Measurements from ENCODE around the gene SNX25.
"Not testable (repeated sequence)": the region's sequence is repeated elsewhere in the genome, so short reads cannot be mapped to it uniquely, and the experiment has no call there.

Gene SNX25

DNA sequence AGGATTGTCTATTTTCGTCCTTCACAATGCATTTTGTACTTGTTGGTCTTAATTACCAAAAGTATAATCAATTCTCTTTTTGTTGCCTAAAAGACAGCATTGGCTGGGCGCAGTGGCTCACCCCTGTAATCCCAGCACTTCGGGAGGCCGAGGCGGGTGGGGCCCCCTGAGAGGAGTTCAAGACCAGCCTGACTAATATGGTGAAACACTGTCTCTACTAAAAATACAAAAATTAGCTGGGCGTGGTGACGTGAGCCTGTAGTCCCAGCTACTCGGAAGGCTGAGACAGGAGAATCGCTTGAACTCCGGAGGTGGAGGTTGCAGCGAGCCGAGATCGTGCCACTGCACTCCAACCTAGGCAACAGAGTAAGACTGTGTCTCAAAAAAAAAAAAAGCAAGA is 4.3 kb upstream of the SNX25 start:
- DNase-seq: not testable (repeated sequence)

DNA sequence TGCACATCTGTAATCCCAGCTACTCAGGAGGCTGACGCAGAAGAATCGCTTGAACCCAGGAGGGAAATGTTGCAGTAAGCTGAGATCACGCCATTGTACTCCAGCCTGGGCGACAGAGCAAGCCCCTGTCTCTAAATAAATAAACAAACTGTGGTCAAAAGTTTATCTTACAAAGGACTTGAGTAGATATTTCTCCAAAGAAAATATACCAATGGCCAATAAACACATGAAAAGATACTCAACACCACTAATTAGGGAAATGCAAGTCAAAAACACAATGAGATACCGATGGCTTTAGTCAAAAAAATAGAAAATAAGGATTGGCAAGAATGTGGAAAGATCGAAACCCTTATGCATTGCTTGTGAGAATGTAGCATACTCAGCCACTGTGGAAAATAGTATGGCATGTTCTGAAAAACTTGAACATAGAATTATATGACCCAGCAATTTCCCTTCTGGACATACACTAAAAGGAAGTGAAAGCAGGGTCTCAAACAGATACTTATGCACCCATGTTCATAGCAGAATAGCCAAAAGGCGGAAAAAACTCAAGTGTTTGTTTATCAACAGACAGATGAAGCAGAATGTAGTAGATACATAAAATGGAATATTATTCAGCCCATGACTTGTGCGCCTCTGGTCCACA is 3.6 kb upstream of the SNX25 start:
- DNase-seq: no peak

DNA sequence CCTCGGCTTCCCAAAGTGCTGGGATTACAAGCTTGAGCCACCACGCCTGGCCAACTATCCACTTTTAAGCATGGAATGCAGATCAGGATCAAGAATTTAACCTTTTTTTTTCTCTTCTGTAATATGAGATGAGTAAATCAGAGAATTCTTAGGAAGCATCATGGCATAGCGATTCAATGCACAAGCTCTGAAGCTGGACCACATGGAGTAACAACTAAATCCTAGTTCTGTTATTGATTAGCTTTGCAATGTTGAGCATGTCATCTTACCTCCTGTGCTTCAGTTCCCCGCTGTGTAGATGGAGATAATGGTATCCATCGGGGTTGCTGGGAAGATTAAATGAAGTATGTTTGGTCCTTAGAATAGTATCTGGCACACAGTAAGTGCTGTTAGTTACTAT is 1.9 kb upstream of the SNX25 start:
- DNase-seq: no peak

DNA sequence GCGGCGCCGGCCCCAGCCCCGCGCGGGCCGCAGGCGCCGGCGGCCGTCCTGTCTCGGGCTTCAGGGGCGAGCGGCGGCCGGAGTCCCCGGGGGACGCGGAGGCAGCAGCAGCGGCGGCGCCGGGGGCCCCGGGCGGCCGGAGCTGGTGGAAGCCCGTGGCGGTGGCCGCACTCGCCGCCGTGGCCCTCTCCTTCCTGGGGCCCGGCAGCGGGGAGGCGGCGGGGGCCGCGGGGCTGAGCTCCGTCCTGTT is 379 bp downstream of the SNX25 start:
- not testable (repeated sequence) for DNase-seq

GRCh38 chr4:185210102-185210981 is 944 bp downstream of the SNX25 start:
- DNase-seq: peak; percentile 41

- DNase-seq: no peak
Measured at GRCh38 chr4:185211035-185211434, 1.6 kb downstream of the SNX25 start.

DNA sequence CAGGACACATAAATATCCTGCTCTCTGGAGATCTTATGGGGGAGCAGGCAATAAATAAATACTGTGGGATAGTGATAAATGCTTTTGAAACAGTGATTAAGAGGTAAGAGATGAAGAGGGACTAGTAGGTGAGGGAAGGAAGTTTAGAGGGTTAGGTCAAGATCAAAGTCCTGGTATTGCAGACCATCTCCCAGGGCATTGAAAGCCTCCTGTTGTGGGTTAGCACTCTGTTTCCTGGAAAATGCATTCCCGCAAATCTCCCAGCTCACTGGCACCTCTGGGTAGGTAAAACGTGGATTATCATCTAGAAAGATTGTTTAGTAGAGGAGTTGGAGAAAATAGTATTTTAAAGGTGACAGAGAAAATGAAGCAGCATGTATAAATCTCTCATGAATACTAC is 2.2 kb downstream of the SNX25 start:
- no peak for DNase-seq

GRCh38 chr4:185212581-185212980 is 3.2 kb downstream of the SNX25 start:
- no peak for DNase-seq

- no peak for DNase-seq
Measured at GRCh38 chr4:185213877-185214276, 4.5 kb downstream of the SNX25 start.

DNA sequence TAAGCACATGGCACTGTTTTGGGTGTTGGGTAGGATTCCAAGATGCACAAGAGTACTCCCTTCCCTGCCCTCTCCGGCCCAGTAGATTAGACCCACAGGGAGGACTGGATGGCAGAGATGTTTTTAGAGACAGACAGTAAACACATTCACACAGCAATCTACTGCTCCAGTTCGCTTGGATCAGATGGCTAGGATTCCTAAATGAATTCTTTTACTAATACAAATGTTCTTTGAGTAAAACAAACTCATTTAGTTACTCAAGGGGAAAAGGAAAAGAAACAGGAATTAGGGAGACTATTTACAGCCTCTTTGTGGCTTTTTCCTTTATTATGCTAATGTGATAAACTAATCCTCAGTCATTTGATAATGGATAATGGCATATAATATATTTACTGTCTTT is 5.9 kb downstream of the SNX25 start:
- DNase-seq: no peak

DNA sequence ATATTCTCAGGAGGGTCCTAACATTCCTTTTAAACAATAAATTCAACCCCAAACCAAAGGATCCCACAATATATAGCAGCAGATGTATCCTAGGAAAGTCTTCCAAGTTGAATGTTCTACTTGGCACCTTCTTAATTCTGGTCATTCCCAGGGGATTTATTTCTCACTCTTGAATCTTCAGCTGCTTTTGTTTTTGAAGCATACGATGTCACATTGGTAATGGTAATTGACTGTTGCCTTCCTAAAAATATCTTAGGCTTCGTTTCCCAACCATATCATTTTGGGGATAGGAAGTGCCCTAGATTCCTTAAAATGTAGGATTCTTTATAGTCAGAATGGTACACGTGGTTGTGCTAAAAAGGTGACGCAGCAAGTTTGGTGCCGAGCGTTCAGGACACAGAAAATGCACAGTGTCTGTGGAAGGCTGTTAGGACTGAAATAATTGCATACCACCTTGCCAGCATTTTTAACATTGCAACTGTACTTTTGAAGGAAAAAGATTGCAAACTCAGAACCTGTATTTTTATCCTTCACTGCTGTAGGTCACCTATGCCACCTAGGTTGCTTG is 8.1 kb downstream of the SNX25 start:
- DNase-seq: no peak

DNA sequence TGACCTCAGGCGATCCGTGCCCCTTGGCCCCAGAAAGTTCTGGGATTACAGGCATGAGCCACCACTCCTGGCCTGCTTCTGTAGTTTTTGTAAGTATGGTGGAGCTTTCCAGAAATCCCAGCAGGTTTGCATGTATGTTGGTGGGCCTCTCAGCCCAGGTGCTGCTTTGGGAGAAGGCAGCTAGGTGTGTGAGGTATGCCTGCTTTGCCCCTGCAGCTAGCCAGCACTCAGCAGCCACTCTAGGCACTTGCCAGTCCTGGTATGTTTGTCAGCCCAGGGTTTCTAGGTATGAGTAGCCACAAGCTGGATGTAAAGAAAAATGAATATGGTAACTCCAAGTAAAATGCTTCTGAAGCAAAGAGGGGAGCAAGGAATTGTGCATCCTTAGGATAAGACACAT is 8.9 kb downstream of the SNX25 start:
- DNase-seq: no peak

DNA sequence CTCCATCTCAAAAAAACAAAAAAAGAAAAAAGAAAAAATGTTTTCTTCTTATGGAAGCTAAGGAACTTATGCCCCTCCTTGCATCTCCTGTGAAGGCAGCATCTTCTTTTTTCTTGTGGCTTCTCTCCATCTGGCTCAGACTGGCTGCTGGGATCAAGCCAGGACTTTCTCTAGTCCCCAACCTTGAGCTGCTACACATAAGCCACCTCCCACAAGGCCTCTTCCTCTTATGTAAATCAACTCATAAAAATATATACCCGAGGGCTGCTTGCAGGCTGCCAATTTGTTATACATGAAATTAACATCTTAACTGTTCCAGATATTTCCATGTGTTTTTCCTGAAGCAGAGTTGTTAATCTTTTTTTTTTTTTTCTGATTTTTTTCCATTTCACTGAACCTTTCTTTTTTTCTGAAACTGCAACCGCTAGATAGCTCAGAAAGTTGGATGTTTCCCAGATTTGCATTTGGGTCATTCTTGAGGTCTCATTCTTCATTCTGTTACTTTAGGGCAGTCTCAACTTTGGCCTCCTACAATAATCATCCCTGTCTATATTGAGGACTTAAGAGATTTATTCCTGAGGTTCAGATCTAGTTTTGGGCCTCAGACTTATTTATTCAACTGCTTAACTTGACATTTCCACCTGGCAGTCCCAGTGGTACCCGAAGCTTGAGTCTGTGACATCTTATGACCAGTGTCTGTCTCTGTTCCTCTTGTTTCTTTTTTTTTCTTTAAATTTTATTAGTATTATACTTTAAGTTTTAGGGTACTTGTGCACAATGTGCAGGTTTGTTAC is 10.3 kb downstream of the SNX25 start:
- no peak for DNase-seq

DNA sequence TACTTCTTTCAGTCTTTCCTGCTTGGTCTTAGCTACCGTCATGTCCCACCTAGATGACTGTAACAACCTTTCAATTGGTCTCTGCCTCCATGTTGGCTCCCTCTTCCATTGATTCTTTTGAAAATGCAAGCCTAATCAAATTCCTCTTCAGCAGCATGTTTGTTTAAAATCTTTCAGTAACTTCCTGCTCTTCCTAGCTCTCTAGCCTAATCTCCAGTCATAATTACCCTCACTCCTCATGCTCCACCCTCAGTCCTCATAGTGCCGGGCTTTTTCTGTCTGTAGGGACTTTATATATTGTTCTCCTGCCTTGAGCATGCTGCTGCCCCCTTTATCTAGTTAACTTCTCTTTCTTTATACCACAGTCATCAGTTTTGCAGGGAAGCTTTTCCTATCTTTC is 12.1 kb downstream of the SNX25 start:
- DNase-seq: no peak

- DNase-seq: no peak
Measured at GRCh38 chr4:185221912-185222311, 12.5 kb downstream of the SNX25 start.

DNA sequence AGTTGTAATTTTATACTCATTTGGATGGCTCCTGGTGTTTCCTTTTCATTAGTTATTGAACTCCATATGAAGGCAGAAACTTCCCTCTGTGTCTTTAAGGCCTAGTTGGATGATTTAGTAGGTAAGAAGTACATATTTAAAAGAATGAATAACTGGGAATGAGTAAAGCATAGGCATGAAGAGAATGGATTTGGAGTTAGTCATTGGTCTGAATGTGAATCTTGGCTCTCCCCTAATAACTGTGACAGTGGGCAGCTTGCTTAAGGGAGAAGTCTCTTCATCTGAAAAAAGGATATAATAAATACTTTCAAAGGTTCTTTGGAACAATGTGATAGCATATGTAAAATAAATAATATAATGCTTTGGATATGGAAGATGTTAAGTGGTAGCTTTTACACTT is 13.2 kb downstream of the SNX25 start:
- DNase-seq: peak; percentile 72

GRCh38 chr4:185224597-185224996 is 15.2 kb downstream of the SNX25 start:
- no peak for DNase-seq

DNA sequence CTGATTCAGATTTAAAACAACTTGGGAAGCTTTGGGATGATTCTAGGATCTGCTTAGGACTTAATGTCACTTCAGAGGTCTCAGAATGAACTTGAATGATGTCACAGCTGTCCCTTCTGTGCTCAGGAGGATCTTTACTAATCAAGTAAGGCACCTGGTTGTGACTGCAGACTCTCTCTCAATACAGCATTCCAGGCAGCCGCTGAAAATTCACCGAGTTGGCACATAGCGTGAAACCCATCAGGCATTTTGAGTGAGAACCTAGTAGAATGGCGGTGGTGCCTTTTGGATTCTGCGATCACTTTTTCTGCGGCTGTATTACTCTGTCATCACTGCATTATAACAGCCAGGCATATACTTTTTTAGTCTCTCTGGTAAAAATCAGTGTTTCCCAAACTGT is 16.5 kb downstream of the SNX25 start:
- DNase-seq: no peak

- DNase-seq: peak; percentile 30
Measured at GRCh38 chr4:185227131-185227551, 17.7 kb downstream of the SNX25 start.

- no peak for DNase-seq
Measured at GRCh38 chr4:185227713-185228278, 18.4 kb downstream of the SNX25 start.

DNA sequence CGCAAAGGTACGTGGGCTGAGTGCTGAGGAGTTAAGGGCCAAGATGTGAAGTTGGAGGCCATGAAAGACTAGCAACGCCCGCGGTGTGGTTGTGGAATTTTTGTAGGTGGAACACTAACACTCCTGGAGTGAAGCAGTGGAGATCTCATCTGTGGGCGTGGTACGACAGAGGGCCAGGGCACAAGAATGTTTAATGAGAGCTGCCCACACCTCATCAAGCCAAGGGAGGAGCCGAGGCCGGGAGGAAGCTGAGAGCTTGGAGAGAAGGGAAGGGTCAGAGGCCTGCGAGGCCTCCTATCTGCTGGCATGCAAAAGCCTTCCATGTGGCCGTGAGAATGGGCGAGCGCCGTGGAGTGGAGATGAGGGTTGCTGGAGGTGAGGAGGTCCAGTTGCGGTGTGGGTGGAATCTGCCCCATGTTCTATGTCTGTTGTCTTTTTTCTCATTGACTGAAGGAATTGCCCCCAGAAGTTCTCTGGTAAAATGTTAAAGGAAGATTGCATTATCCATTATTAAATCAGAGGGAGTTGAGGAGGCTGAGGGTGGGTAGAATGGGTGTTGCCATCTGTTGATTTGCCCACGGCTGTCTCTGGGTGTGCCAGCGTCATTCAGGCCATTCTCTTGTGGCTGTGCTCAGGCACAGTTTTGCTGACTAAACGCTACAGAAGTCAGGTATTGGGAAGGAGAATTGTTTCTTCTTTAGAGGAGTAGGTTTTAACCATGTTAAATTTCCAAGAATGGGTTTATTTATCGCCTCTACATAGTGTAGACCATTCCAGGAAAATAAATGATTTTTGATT is 19.8 kb downstream of the SNX25 start:
- DNase-seq: no peak

DNA sequence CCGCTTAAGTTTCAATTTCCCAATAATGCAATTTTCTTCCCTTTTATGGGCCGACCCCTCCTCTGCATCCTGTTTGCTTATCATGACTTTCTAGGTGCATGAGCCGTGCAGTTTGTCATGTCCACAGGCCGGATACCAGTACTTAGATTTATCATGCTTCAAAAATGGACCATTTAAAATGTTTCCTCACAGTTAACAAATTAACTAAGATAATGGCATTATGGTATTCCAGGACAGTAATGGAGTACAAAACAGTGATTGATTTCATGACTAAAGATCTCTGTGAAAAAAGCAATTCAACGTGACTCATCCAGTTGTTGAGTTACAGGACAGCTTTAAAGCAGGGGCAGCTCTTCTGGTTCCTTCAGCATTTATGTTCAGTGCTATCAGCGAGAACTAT is 23.0 kb downstream of the SNX25 start:
- DNase-seq: peak; percentile 67

Measured in kidney glomerular epithelial cell (primary cell).